Erythroblast (primary cell): ENCODE results near the gene MAGEB6.

ENCODE experiments used
- GATA1 ChIP-seq: IDR thresholded peaks from 2 replicates; pipeline ENCODE4 v1.6.1; 2011; ENCODE audit warnings: low read depth, mild to moderate bottlenecking, control low read depth, low read length, moderate library complexity
- POLR2A ChIP-seq: IDR thresholded peaks from 2 replicates; pipeline ENCODE4 v1.6.1; 2011; ENCODE audit warnings: mild to moderate bottlenecking, low read length

- TF ChIP-seq POLR2A (no peak), GATA1 (no peak)
Measured at GRCh38 chrX:26208012-26208411, 15.8 kb downstream of the MAGEB6 start.
